HG02759 (cell line): ENCODE results near the gene EIF4A3.

Source experiments
- ATAC-seq: cut with Tn5 transposase; IDR thresholded peaks from one replicate; pipeline ENCODE4 v1.9.1; 2021; ENCODE audit warnings: mild to moderate bottlenecking, moderate library complexity; ENCODE audit not compliant: unreplicated experiment

The EIF4A3 gene

GRCh38 chr17:80138856-80139426, 8.0 kb downstream of the EIF4A3 start:
- ATAC-seq = no peak

- ATAC-seq = no peak
Observed at GRCh38 chr17:80137131-80137530, 9.8 kb downstream of the EIF4A3 start.

GRCh38 chr17:80133626-80133970, 13.3 kb downstream of the EIF4A3 start:
- ATAC-seq = no peak

- ATAC-seq = no peak
Observed at GRCh38 chr17:80132906-80133625, 13.9 kb downstream of the EIF4A3 start.

DNA sequence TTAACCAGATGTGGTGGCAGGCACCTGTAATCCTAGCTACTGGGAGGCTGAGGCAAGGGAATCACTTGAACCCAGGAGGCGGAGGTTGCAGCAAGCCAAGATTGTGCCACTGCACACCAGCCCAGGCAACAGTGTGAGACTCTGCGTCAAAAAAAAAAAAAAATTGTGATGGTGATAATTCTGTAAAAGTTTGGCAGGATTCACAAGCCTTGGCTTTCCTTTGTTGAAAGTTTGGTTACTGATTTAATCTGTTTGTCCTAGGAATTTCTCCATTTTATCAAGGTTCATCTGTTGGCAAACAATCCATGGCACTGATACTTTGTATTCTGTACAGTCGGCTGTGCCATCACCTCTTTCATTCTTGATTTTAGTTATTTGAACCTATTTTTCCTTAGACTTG, 15.9 kb downstream of the EIF4A3 start:
- ATAC-seq = no peak

- no peak for ATAC-seq
Observed at GRCh38 chr17:80129006-80129565, 17.8 kb downstream of the EIF4A3 start.

DNA sequence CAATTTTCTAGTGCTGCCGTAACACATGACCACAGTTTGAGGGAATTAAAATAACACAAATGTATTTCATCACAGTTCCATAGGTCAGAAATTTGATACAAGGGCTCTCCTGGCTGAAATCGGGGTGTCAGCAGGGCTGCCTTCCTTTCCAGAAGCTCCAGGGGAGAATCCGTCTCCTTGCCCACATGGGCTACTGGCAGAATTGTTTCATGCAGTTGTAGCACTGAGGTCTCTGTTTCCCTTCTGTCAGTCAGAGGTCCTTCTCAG, 20.5 kb downstream of the EIF4A3 start:
- no peak for ATAC-seq

DNA sequence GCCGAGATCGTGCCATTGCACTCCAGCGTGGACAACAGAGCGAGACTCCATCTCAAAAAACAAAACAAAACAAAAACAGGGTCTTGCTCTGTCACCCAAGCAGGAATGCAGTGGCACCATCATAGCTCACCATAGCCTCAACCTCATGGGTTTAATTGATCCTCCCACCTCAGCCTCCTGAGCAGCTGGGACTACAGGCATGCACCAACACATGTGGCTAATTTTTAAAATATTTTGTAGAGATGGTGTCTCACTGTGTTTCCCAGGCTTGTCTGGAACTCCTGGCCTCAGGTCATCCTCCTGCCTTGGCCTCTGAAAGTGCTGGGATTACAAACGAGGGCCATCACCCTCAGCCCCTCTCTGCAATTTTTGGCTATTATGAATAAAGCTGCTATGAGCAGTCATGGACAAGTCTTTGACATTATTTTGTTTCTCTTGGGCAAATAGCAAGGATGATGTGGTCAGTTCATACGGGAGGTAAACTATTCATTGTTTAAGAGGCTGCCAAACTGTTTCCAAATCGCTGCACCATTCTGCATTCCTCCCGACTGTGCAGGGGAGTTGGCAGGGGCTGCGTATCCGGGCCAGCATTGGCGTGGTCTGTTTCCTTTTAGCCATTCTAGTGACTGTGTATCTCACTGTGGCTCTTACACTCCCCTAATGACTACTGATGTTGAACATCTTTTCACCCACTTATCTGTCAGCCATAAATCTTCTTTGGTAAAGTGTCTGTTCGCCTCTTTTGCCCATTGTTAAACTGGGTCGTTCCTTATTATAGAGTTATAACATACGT, 21.1 kb downstream of the EIF4A3 start:
- no peak for ATAC-seq

DNA sequence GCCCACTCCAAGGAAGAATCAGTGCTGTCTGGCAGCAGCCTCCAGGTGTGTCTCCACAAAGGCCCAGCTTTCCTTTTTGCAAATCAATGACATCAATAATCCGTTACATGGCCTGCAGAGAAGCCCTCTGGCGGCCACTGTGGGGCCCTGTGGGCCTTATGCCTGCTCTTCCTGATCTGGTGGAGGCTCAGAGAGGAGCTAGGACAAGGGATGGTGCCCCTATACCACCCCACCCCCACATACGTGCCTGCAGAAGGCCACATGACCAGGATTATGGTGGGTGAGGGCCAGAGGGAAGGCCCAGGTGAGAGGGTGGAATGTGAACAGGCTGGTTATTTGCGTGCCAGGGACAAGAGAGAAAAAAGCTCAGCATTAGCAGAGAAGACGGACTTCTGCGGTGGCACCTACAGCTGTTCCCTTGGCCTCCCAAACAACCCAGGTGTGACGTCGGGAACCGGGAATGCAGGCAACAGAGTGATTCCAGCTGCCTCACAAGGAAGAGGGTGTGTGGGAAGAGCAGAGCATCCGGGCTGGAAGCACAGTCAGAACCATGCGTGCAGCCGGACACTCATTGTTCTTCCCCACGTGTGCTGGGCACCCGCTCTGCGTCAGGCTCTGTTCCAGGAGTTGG, 22.5 kb downstream of the EIF4A3 start:
- no peak for ATAC-seq

DNA sequence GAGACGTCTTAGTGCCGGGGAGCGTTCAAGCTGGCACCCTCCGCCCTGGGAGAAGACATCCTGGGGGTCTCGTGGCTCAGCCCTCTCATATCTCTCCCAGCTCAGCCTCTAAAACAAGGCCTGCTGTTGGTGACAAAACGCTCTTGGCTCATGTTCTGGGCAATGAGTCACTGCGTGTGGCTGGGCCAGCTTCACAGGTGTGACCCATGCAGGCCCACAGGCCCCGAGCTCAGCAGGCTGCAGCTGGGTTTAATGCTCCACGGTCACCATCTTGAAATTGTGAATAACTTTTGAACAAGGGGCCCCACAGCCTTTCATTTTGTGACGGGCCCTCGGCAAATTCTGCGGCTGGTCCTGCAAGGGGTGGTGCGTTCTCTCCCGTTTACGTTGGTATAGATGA, 23.1 kb downstream of the EIF4A3 start:
- ATAC-seq = no peak

DNA sequence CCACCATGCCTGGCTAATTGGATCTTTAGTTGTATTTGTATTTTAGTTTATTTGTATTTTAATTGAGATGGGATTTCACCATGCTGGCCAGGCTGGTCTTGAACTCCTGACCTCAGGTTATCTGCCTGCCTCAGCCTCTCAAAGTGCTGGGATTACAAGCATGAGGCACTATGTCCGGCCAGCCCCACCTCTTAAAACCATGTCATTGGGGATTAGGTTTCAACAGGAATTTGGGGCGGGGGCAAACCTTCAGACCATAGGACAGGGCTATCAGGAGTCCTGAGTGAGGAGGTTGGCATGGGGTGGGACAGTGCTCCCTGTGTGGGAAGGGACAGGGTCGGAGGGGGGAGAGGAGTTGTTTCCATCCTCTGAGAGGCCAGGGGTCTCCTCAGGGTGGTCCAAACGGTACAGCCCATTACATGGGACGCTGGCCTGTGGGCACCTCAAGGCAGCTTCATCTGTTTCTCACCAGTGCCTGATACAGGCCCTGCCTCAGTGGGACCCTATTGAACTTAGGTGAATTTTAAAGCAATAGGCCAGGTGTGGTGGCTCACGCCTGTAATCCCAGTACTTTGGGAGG, 23.9 kb downstream of the EIF4A3 start:
- ATAC-seq = no peak

- no peak for ATAC-seq
Observed at GRCh38 chr17:80122026-80122575, 24.8 kb downstream of the EIF4A3 start.

DNA sequence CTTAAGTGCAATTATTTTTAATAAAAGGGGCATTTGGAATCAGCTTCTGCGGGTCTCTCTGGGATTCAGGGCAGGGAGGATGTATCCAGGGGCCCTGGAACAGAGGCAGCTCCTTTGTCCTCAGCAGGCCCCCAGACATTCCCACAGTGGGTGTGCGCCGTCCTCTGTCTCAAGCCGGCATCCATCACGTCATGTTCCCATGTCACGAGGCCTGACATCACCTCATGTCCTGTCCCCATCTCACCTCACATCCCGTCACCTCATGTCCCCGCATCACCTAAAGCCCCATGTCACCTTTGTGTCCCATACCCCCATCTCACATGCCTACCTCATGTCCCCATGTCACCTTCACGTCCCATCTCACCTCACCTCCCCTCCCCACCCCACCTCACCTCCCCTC, 27.1 kb downstream of the EIF4A3 start:
- ATAC-seq = no peak

- ATAC-seq = no peak
Observed at GRCh38 chr17:80119271-80119791, 27.6 kb downstream of the EIF4A3 start.

- no peak for ATAC-seq
Observed at GRCh38 chr17:80118601-80119270, 28.2 kb downstream of the EIF4A3 start.

GRCh38 chr17:80117491-80118401, 29.2 kb downstream of the EIF4A3 start:
- no peak for ATAC-seq

GRCh38 chr17:80116921-80117380, 30.0 kb downstream of the EIF4A3 start:
- ATAC-seq = no peak

DNA sequence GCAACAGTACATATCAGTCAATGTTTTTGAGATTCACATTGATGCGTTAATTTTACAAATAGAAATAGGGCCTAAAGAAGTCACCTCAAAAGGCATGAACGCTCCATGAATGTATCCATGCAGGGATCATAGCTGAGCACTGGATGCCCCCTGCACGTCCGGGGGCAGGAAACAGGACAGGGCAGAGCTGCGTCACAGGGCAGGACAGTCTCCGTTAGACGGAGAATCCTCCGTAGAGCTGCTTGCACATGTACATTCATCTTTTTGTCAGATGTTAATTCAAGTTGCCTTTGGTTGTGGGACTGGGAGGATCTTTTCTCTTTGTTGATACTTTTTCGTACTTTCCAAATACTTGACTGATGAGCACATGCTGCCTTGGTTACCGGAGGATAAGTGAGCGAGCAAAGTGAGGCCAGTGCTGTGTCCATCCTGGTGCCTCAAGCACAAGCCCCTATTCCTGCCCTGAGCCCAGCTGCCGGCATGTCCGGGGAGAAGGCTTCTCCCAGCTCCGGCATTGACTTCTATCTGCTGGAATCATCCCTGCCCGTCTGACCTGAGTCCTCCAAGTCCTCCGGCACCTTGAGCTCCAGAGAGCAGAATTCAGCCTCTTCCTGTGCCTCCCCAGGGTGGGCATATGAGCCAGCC, 30.5 kb downstream of the EIF4A3 start:
- no peak for ATAC-seq

- no peak for ATAC-seq
Observed at GRCh38 chr17:80115159-80115558, 31.8 kb downstream of the EIF4A3 start.
